HEK293 (cell line): ENCODE data around the gene ARHGAP8.

ENCODE experiments used
- CTCF ChIA-PET: fragments of 350-600 bp; formaldehyde crosslinking; extraction: SDS; loops from one replicate; lab custom pipeline; 2021; ENCODE audit warnings: antibody characterized with exemption; lab: Yijun Ruan, JAX
- POLR2A ChIA-PET: fragments of 300-600 bp; formaldehyde crosslinking; extraction: SDS; loops from one replicate; lab custom pipeline; 2020; ENCODE audit warnings: antibody characterized with exemption, inconsistent platforms; lab: Yijun Ruan, JAX
- H3K27ac ChIP-seq: fragments of 200-500 bp; sonication (Bioruptor generic); 2 replicates; pipeline ENCODE4 v1.5.1; 2014; ENCODE audit warnings: low read depth, low read length, control low read depth, inconsistent platforms; ENCODE audit errors: extremely low read depth
- H3K36me3 ChIP-seq, 2 experiments: fragments of 200-500 bp in 1 of 2; sonication (Bioruptor generic) in 1 of 2; 1 replicate in 1 of 2; 2 replicates in 1 of 2; pipeline ENCODE4 v1.5.1; 2014 to 2017; ENCODE audit warnings: inconsistent platforms in 2 of 2, low read length in 2 of 2; ENCODE audit not compliant: control insufficient read depth in 2 of 2, insufficient read depth in 1 of 2
- H3K4me1 ChIP-seq: fragments of 200-500 bp; sonication (Bioruptor generic); 2 replicates; pipeline ENCODE4 v1.5.1; 2014; ENCODE audit warnings: mild to moderate bottlenecking, low read length, inconsistent platforms; ENCODE audit not compliant: control insufficient read depth, insufficient read depth
- H3K4me3 ChIP-seq: 2 replicates; pipeline ENCODE4 v1.5.1; 2011; ENCODE audit warnings: low read depth, mild to moderate bottlenecking, control low read depth, low read length, moderate library complexity
- H3K9me3 ChIP-seq: fragments of 200-500 bp; sonication (Bioruptor generic); 2 replicates; pipeline ENCODE4 v1.5.1; 2014; ENCODE audit warnings: low read depth, low read length, inconsistent platforms; ENCODE audit not compliant: control insufficient read depth, insufficient read depth
- PRDM10 ChIP-seq: fragments of 450-650 bp; formaldehyde crosslinking; IDR thresholded peaks from 2 replicates; pipeline ENCODE4 v1.5.1; 2016; ENCODE audit warnings: missing biosample characterization, missing genetic modification characterization
- ZBTB17 ChIP-seq: fragments of 450-650 bp; formaldehyde crosslinking; IDR thresholded peaks from 2 replicates; pipeline ENCODE4 v1.5.1; 2016; ENCODE audit warnings: missing biosample characterization, missing genetic modification characterization
- ZFHX2 ChIP-seq: fragments of 450-650 bp; formaldehyde crosslinking; conservative IDR thresholded peaks from 2 replicates; pipeline ENCODE4 v1.5.1; 2016; ENCODE audit warnings: missing biosample characterization, missing genetic modification characterization
- ZNF121 ChIP-seq: fragments of 450-650 bp; formaldehyde crosslinking; IDR thresholded peaks from 2 replicates; pipeline ENCODE4 v1.5.1; 2016; ENCODE audit warnings: missing biosample characterization, missing genetic modification characterization
- ZNF16 ChIP-seq: fragments of 450-650 bp; formaldehyde crosslinking; IDR thresholded peaks from 2 replicates; pipeline ENCODE4 v1.5.1; 2016; ENCODE audit warnings: low read depth, missing biosample characterization, missing genetic modification characterization
- ZNF239 ChIP-seq: fragments of 450-650 bp; formaldehyde crosslinking; IDR thresholded peaks from 2 replicates; pipeline ENCODE4 v1.5.1; 2016; ENCODE audit warnings: missing biosample characterization, missing genetic modification characterization
- ZNF292 ChIP-seq: fragments of 450-650 bp; formaldehyde crosslinking; IDR thresholded peaks from 2 replicates; pipeline ENCODE4 v1.5.1; 2016; ENCODE audit warnings: low read depth, missing biosample characterization, missing genetic modification characterization, borderline replicate concordance
- ZNF398 ChIP-seq: fragments of 450-650 bp; formaldehyde crosslinking; IDR thresholded peaks from 2 replicates; pipeline ENCODE4 v1.5.1; 2017; ENCODE audit warnings: missing biosample characterization, missing genetic modification characterization
- ZNF501 ChIP-seq: fragments of 450-650 bp; formaldehyde crosslinking; IDR thresholded peaks from 2 replicates; pipeline ENCODE4 v1.5.1; 2016; ENCODE audit warnings: missing biosample characterization, missing genetic modification characterization
- ZNF521 ChIP-seq: fragments of 450-650 bp; formaldehyde crosslinking; IDR thresholded peaks from 2 replicates; pipeline ENCODE4 v1.5.1; 2017; ENCODE audit warnings: missing biosample characterization, mild to moderate bottlenecking, missing genetic modification characterization
- ZNF580 ChIP-seq: fragments of 450-650 bp; formaldehyde crosslinking; IDR thresholded peaks from 2 replicates; pipeline ENCODE4 v1.5.1; 2016; ENCODE audit warnings: missing biosample characterization, missing genetic modification characterization
- ZNF837 ChIP-seq: fragments of 450-650 bp; formaldehyde crosslinking; IDR thresholded peaks from 2 replicates; pipeline ENCODE4 v1.5.1; 2016; ENCODE audit warnings: missing biosample characterization, missing genetic modification characterization
- TF ChIP-seq, protein P1 (sequence below): fragments of 450-650 bp; formaldehyde crosslinking; IDR thresholded peaks from 2 replicates; pipeline ENCODE4 v1.5.1; 2016; ENCODE audit warnings: missing biosample characterization, missing genetic modification characterization
- TF ChIP-seq, protein P2 (sequence below): fragments of 450-650 bp; formaldehyde crosslinking; optimal IDR thresholded peaks from 2 replicates; pipeline ENCODE3; 2016; ENCODE audit warnings: missing biosample characterization, mild to moderate bottlenecking, missing genetic modification characterization

Gene ARHGAP8

GRCh38 chr22:44816141-44816540 is 63.8 kb downstream of the ARHGAP8 start (continued):
- no peak for TF ChIP-seq ZNF837 (tag by site-specific recombination)
- TF ChIP-seq, protein P1, sequence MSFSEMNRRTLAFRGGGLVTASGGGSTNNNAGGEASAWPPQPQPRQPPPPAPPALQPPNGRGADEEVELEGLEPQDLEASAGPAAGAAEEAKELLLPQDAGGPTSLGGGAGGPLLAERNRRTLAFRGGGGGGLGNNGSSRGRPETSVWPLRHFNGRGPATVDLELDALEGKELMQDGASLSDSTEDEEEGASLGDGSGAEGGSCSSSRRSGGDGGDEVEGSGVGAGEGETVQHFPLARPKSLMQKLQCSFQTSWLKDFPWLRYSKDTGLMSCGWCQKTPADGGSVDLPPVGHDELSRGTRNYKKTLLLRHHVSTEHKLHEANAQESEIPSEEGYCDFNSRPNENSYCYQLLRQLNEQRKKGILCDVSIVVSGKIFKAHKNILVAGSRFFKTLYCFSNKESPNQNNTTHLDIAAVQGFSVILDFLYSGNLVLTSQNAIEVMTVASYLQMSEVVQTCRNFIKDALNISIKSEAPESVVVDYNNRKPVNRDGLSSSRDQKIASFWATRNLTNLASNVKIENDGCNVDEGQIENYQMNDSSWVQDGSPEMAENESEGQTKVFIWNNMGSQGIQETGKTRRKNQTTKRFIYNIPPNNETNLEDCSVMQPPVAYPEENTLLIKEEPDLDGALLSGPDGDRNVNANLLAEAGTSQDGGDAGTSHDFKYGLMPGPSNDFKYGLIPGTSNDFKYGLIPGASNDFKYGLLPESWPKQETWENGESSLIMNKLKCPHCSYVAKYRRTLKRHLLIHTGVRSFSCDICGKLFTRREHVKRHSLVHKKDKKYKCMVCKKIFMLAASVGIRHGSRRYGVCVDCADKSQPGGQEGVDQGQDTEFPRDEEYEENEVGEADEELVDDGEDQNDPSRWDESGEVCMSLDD (tag by site-specific recombination), result no peak

GRCh38 chr22:44818727-44819126 is 66.4 kb downstream of the ARHGAP8 start:
- ChIA-PET CTCF (interaction anchor here (0.6 to 2.1 kb wide), 6 partner anchors 9 to 692 kb away, joined by 3 to 6 read pairs (median 4); no protein-coding TSS in a partner anchor), POLR2A (no interaction called here)
- no peaks in the 10 kb centered on the region for H3K4me1 ChIP-seq
- TF ChIP-seq ZFHX2 (tag by site-specific recombination) (no peak), ZNF580 (tag by site-specific recombination) (no peak), ZNF121 (tag by site-specific recombination) (no peak), ZNF239 (tag by site-specific recombination) (no peak), ZBTB17 (tag by site-specific recombination) (no peak), ZNF521 (tag by site-specific recombination) (no peak)
- TF ChIP-seq, protein P2, sequence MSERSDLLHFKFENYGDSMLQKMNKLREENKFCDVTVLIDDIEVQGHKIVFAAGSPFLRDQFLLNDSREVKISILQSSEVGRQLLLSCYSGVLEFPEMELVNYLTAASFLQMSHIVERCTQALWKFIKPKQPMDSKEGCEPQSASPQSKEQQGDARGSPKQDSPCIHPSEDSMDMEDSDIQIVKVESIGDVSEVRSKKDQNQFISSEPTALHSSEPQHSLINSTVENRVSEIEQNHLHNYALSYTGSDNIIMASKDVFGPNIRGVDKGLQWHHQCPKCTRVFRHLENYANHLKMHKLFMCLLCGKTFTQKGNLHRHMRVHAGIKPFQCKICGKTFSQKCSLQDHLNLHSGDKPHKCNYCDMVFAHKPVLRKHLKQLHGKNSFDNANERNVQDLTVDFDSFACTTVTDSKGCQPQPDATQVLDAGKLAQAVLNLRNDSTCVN (tag by site-specific recombination), result no peak
- no peak overlapping the region for H3K27ac ChIP-seq
- H3K4me3 ChIP-seq, result no peak overlapping the region
- peaks cover 0 to 9% of the 10 kb centered on the region in 2 experiments; a peak in 2 of 3 replicates for H3K36me3 ChIP-seq
- H3K9me3 ChIP-seq, result no peaks in the 10 kb centered on the region

- H3K4me1 ChIP-seq, result no peaks in the 10 kb centered on the region
- CTCF ChIA-PET, result interaction anchor here (0.8 to 2.1 kb wide), 16 partner anchors 9 to 340 kb away, joined by 3 to 21 read pairs (median 4); no protein-coding TSS in a partner anchor
- no peak overlapping the region for H3K4me3 ChIP-seq
- TF ChIP-seq ZNF501 (no peak), PRDM10 (tag by site-specific recombination) (no peak), ZNF398 (tag by site-specific recombination) (no peak), ZNF292 (tag by site-specific recombination) (no peak), ZNF16 (tag by site-specific recombination) (no peak)
- no peaks in the 10 kb centered on the region for H3K9me3 ChIP-seq
- H3K36me3 ChIP-seq, result peaks cover 0 to 3% of the 10 kb centered on the region in 2 experiments; a peak in 2 of 3 replicates
- POLR2A ChIA-PET, result no interaction called here
- no peak overlapping the region for H3K27ac ChIP-seq
Measured at GRCh38 chr22:44819966-44820631, 67.7 kb downstream of the ARHGAP8 start.
